ENCODE data around the gene GRK5. TPM values are rescaled to one million over a fixed set of nuclear protein-coding genes. Genes with fewer than 3 reads are reported as not detected.

GRK5 gene
- total RNA-seq, 1 donor from 2014 or later: 93.1 TPM

DNA sequence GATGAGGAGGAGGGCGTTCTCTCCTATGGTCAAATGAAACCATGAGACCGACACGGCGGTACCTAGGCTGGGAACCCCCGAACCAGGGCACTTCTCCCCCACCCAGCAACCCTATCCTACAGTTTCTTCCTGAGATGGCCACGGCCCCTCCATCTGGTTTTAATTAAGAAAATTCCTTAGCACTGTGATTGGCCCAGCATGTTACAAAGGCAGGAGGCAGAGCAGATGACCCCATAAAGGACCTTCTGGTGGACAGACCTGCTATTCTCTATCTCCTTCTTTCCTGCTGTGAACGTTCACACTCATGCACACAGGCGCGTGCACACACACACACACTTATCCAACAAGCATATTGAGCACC, 205.7 kb downstream of the GRK5 start:
- no peak for DNase-seq (ENCODE audit: extremely low read depth, low read depth, low spot score)

DNA sequence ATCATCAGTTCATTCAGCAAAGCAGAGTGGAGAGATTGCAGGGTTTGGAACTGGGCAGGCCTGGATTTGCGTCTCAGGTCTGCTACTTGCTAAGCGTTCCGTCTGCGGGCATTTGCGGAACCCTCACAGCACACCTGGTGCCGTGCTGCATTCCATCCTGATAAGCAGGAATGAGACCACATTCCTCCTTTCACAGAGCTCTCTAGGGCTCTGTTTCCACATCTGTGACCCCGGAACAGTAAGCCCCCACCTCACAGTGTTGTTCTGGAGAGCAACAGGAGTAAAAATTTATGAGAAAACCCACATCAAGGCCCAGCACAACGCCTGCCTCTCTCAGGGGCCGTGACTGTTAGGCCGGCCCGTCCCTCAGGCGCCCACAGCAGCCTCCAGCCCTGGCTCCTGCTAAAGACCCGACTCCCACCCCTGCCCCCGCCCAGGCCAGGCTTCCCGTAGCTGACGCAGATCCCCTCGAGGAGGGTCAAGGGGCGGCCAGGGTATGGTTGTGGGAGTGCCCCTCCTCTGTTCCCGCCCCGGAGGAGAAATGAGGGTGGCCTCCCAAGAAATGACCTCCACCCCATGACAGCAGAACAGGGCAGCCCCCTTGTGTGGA, 206.2 kb downstream of the GRK5 start:
- DNase-seq (ENCODE audit: extremely low read depth, low read depth, low spot score): no peak

DNA sequence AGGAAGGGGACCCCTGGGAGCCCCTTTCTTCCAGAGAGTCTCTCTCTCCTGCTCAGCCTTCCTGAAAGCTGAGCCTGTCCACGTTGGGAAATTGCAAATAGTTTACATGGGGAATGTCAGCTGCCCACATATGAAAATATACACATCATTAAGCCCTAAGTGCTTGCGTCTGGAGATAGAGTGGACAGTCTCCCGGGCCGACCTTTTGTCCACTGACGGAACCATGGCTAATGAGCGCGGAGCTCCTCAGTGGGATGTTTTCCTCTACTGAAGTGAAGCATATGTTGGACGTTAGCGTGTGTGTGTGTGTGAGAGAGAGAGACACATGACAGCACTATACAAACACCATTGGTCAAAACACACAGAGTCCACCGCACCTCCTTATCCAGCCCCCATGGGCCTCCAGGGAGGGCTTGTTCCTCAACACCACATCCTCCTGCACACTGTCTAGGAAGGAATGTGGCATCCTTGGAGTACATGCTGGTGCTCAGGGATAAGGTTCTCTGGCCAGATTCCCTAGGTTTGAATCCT, 206.8 kb downstream of the GRK5 start:
- DNase-seq (ENCODE audit: extremely low read depth, low read depth, low spot score): no peak

DNA sequence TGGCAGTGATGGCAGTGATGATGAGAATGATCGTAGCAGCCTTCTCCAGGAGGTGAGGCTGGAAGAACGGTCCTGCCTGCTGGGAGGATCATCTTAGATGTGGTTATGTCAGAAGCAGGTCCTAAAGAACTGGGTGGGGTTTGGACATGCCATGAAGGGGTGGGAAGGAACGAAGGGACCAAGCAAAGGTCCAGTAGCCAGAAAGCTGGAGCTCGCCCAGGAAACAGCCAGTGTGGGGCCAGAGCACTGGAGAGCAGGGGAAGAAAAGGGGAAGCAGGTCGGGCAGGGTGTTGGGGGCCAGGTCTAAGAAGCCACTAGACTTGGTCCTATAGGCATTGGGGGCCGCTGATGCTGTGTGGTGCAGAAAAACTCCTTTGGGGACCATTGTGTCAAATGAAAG, 207.8 kb downstream of the GRK5 start:
- no peak for DNase-seq (ENCODE audit: extremely low read depth, low read depth, low spot score)

DNA sequence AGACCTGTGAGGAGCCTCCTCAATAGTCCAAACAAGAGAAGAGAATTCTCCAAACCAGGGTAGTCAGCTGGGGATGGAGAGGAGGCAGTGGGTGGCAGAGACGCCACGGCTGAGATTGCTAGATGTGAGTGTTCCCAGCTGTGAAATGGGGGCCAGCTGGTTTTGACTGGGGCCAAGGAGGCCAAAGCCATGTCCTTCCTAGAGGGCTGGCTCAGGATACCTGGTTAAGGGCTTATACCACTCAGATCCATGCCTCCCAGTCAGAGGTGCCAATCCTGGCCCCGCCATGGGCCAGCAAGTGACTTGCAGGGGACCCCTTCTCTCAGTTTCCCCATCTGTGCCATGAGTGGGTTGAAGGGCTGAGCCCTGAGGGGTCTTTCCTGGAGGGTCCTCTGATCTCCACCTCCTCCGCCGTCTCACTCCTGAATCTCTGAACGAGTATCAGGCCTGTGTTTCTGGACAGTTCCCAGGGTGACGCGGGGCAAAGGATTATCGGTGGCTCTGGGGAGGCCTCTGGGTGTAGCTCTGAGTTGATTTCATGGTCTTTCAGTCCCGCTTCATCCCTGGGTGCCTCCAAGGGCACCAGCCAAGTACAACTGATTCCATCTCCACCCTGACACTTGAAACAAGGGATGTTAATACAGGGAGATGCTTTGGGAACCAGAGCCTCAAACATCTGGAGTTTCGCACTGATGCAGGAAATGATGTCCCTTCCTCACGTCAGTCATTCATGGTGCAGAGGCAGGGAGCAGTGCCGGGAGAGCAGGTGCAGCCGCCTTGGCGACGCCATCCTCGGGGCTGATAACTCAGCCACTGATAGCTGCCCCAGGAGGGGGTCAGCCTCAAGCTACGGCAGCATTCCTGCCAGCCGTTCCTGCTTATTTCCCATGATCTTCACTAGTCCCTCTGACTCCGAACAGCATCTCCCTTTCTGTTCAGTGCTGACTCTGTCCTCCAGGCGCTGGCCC, 208.4 kb downstream of the GRK5 start:
- no peak for DNase-seq (ENCODE audit: extremely low read depth, low read depth, low spot score)

DNA sequence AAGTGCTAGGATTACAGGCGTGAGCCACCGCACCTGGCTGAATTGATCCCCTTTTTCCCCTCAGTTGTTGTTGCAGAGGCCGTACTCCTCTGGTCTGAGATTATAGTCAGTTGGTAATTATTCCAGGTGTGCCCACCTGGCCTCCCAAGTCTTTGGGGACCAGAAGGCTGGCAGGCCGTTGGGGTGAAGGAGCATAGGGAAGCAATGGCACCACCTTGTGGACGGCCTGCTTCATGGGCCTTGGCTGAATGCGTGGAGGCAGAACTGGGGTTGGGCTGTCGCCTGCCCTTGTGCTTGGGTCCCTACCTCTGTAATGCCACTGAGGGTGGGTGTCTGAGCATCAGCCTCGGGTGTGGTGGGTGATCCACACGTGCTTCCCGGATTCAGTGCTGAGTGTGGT, 209.5 kb downstream of the GRK5 start:
- DNase-seq (ENCODE audit: extremely low read depth, low read depth, low spot score): no peak

DNA sequence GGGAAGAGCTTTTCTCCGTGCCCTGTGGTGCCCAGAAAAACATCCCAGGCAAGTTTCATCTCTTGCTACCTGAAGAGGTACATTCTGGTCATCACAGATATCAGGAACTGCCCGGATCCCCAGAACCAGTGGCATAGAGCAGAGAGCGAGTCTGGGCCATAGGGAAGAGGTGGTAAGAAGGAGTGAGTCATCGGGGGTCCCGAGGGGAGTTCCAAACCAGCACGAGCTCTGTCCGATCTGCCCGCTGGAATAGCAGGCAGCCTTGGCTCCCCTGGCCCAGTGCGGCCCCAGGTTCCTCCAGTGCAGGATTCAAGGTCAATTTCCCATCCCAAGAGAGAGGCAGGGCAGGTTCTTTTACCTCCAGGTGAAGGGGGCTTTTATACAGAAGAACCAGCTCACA, 210.5 kb downstream of the GRK5 start:
- DNase-seq (ENCODE audit: extremely low read depth, low read depth, low spot score): no peak

DNA sequence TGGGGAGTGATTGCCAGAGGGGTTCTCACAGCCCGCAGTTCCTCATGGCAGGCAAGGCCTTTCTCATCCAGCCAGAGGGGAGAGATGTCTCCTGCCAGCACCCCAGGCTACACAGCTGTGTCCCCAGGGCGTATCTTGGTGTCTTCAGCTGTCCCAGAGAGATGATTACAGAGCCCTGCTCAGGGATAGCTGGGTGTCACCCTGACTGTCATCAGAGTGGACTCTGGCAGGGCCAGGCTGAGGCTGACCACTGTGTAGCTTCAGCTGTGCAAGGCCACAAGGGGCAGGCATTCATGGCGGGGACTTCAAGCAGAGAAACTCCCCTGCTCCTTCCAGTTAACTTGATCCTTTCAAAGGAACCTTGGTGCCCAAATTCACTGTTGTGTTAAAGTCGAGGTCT, 211.0 kb downstream of the GRK5 start:
- DNase-seq (ENCODE audit: extremely low read depth, low read depth, low spot score): no peak

DNA sequence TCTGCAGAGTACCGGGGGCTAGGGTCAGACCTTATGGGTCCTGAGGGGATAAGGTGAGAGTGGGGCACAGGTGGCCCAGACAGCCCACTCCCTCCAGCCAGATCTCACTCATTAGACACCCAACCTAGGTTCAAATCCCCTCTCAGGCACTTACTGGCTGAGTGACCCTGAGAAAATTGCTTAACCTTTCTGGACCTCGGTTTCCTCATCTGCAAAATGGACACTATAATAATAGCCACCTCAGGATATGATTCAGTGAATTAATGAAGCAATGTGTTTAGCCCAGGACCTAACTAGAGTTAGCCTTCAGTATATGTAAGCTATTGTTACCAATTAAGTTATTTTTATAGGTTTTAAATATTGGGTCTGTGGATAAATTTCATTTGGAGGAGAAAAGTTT, 212.6 kb downstream of the GRK5 start:
- DNase-seq (ENCODE audit: extremely low read depth, low read depth, low spot score): no peak

DNA sequence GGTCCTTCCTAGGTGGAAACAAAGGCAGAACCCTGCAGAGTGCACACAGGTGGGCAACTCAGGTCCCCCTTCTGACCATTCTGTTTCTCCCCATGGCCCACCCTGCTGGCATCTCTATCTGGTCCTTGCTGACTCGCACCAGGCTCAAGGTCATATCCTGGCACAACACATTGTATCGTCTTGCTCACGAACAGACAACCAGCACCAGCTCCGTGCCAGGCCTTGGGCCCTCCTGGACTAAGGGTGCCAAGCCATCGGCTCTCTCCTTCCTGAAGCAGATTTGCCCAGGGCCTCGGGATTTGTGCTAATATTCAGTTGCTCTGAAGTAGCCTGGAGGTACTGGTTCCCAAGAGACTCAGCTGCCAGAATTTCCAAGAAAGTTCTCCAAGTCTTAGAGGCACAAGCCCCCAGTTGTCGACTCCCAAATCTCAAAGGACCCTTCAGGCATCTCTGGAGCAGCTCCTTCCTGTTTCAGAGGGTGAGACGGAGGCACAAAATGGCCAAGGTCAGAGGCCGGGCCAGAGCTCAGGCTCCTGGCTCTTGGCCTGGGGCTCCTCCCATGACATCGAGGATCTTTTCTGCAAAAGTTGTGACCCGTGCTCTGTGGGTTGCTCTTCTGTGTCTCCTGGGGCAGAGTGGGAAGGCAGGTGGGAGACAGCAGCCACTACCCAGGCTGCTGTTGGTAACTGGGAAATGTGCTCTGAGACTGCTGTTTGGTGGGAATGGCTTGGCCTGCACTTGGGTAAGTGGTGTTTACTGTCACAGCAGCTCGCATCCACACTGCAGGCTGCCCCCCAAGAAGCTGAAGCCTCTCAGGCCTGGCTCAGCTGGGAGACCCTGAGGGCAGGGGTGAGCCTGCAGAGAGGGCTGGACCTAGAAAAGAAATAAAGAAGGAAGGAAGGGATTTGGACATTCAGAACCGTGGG, 213.8 kb downstream of the GRK5 start:
- no peak for DNase-seq (ENCODE audit: extremely low read depth, low read depth, low spot score)

DNA sequence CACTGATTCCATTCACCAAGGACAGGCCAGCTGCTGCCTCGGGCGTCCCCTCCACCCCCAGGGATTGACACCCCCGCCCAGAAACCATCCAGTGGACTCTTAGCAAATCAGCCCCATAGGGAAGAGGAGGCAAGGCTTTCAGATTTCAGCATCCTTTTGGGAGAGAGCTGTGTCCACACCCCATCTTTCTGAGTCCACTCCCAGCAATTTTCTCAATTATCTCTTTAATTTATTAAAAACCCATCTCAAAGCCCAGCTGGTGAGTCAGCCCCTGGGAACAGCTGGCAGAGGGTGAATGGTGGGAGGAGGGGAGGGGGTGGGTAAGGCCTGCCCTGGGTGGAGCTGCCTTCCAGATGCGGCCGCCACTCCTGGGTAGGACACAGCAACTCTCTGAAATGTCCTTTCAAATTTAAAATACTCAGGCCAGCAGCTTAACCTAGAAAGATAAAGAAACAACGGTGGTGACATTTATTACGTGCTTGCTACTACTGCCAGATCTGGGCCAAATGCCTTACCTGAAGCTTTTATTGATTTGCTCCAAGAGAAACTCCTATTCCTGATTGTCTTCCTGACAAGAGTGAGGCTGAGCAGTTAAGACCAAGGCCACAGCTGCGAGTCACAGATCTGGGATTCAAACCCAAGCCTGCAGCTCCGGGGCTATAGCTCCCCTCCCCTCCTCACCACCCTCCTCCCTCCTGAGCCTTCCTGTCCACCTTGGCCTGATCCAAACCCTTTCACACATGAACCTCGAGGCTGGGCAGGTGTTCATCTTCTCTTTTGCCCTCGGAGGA, 214.7 kb downstream of the GRK5 start:
- no peak for DNase-seq (ENCODE audit: extremely low read depth, low read depth, low spot score)

DNA sequence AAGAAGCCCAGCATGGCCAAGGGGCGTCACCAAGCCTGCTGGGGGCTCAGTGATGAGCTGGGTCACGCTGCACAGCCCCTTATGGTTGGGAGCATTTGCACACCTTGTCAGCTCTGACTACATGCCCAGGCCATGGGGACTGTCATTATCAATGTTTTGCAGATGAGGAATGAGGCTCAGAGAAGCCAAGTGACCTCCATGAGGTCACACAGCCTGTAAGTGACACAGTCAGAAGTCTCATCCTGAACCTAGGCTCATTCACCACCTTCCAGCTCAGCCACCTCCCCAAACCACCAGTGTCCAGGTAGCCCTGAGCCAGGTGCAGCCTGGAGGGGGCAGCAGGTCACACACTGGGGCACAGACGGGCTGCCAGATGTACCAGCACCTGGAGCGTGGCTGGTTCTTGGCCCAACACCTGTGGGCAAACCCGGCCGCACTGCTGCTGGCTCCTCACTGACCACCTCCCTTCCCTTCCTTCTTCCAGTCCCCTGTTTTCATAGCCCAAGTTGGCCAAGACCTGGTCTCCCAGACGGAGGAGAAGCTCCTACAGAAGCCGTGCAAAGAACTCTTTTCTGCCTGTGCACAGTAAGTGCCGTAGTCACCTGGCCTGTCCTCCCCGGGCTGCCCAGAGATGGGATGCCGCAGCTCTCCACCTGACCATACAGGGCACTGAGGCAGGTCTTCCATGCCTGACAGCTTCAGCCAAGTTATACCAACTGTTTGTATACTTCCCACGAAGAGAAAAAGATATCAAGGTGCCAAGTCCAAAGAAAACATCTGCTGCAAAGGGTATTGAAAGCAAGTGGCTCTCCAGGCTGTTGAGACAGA, 215.5 kb downstream of the GRK5 start:
- DNase-seq (ENCODE audit: extremely low read depth, low read depth, low spot score): no peak

DNA sequence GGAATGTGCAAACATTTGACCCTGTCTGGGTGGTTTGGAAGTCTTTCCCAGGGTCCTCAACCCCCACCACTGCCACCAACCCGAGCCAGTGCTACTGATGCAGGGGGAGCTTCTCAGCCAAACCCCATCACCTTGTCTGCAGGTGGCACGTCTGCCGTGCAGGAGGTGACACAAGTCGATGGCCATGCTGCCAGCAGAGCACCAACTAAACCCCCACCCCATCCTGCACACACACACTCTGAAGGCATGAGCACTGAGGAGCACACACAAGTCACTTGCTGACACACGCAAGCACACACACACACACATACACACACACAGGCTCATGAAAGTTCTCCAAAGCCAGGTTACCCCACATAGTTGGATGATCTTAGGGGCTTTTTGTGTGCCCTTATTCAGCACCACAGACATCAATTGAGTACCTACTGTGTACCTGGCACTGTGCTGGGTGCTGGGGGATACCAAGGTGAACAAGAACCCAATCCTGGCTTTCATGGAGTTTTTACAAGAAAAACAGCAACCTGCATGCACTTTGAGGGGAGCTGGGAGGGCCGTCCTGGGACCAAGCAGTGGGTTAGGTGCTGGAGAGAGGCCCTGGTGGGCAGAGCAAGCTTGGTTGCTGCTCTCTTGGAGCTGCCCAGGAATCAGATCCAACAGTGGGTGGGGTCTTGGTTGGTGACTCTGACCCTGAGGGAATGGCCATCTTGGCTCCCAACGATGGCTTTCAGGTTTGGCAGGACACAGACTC, 216.3 kb downstream of the GRK5 start:
- no peak for DNase-seq (ENCODE audit: extremely low read depth, low read depth, low spot score)

DNA sequence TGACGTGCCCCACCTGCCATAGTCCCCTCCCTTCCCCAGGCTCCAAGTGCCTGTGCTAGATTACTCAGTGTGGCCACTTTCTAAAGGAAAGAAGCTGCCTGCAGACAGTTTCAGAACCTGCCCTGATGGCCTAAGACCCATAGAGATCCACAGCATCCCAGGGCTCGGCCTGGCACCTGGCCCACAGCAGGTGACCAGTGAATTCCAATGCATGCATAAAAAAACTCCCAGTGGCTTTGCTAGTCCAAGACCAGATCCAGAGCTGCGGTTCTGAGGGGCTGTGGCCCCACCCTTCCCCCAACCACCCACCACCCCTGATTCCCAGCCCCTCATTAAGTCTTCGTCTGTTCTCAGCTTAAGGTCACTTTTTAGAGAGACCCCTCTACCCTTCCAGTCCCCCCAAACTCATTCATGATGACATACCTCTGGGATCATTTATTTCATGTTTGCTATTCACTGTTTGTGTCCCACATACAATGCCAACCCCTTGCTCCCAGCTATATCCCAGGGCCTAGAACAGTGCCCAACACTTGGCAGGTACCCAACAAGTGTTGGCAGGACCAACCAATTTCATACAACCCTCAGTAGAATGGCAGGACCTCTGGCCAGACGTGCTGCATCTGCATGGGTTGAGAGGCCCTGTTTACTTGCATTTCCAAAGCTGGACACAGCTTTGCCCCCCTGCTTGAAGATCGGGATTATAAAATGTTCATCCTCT, 217.0 kb downstream of the GRK5 start:
- no peak for DNase-seq (ENCODE audit: extremely low read depth, low read depth, low spot score)

DNA sequence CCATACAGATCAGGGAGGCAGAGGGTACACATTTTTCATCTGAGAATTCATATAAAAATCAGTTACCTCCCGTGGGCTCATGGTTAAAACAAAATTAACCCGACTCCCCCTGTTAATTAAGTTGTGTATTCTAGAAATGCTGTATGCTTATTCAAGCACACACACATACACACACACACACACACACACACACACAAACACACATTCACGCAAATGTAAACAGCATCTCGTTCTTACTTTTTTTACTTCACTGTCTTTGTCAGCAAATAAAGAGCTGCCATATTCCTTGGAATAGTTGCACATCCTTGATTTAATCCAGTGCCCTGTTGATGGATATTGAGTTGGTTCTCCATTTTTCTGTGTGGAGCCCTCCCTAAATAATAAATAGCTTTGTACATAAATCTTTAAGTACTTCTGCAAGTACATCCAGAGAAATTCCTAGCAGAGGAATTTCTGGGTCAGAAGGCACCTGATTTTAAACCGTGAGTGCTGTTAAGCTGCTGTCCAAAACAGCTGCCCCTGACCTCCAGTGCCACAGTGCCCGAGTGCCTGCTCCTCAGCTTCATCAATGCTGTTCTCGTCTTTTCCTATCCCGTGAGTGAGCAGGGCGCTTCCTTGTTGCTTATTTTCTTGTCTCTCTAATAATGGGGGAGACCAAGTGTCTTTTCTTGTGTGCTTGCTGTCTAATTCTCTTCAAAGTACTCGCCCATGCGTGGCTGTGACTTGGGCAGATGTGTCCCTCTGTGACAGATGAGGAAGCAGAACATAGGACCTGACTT, 217.9 kb downstream of the GRK5 start:
- DNase-seq (ENCODE audit: extremely low read depth, low read depth, low spot score): no peak

DNA sequence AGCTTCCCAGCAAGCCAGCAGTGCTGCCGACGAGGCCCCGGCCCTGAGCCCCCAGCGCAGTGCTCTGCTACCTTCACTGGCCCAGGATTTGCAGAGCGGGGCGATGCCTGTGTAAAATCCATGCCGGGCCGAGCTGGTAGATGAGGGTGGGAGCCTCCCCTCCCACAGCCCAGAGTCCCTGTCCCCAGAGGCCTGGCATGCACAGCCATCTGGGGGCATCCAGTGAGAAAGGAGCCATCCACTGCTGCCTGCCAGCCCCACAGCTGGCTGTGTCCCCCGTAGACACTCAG, 218.5 kb downstream of the GRK5 start:
- no peak for DNase-seq (ENCODE audit: extremely low read depth, low read depth, low spot score)

DNA sequence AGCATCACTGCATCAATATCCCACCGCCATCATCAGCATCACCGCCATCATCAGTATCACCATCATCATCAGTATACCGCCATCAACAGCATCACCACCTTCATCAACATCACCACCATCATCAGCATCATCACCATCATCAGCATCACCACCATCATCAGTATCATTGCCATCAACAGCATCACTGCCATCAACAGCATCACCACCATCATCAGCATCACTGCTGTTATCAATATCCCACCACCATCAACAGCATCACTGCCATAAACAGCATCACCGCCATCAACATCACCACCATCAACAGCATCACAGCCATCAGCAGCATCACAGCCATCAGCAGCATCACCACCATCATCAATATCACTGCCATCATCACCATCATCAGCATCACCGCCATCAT, 219.3 kb downstream of the GRK5 start:
- no peak for DNase-seq (ENCODE audit: extremely low read depth, low read depth, low spot score)
